Lower leg skin (tissue), 4 donors: ENCODE results near the gene STK16. TPM values are rescaled to one million over a fixed set of nuclear protein-coding genes. Genes with fewer than 3 reads are reported as not detected.

Experiments used
- DNase-seq, 2 donors: peaks; one replicate each; pipeline ENCODE4 v3.0.0-alpha.2; 2019; ENCODE audit warnings: low spot score in 2 of 2
- H3K4me3 ChIP-seq: fragments of 200-600 bp; sonication (generic); 2 replicates; pipeline ENCODE4 v1.5.1; 2017; ENCODE audit warnings: mild to moderate bottlenecking, low read depth; ENCODE audit not compliant: poor library complexity, severe bottlenecking
- CTCF ChIP-seq, 3 donors: fragments of 450-650 bp; IDR thresholded peaks; one replicate each; pipeline ENCODE4 v1.5.1; 2016; ENCODE audit warnings: antibody characterized with exemption in 3 of 3, mild to moderate bottlenecking in 3 of 3, moderate library complexity in 2 of 3
- POLR2A ChIP-seq, 2 donors: fragments of 450-650 bp; IDR thresholded peaks; one replicate each; pipeline ENCODE4 v1.6.1; 2016 to 2017; ENCODE audit warnings: antibody characterized with exemption in 2 of 2, mild to moderate bottlenecking in 1 of 2, moderate library complexity in 1 of 2
- WGBS, 2 donors: methylation state at CpG; one replicate each; pipeline ENCODE4 v1.1.5; 2018; 5-methylcytosine and 5-hydroxymethylcytosine counted together
- intact Hi-C: fragments of 100-400 bp; cut with DNase I; formaldehyde crosslinking; loops from one replicate; pipeline ENCODE4 v1.15.0; 2023; ENCODE audit warnings: low total_unique reads
- total RNA-seq, 4 donors: library from RNA; depleted of rRNA; stranded (reverse); fragments of >200 nt; gene quantifications; one replicate each; pipeline ENCODE4 v1.1.0, GENCODE V29; 2016

The STK16 gene
- total RNA-seq, 4 donors from 2014 or later: 12.9 to 26.4 (median 13.8) TPM

GRCh38 chr2:219277703-219278654, 32.7 kb downstream of the STK16 start:
- TF ChIP-seq POLR2A (IDR thresholded peaks at IDR 0.05) (no peak), CTCF (IDR thresholded peaks at IDR 0.05) (peak in 2 of 3 donors; percentile 3 to 94)
- no peak overlapping the region for H3K4me3 ChIP-seq
- intact Hi-C loops: no loop called here
- peak; percentile 82 to 97 for DNase-seq
- WGBS, 2 donors: 20 to 21% methylated on average over 25 of the region's 25 CpGs

- H3K4me3 ChIP-seq: no peak overlapping the region
- intact Hi-C loops: no loop called here
- TF ChIP-seq CTCF (IDR thresholded peaks at IDR 0.05): no peak
- no peak for TF ChIP-seq POLR2A (IDR thresholded peaks at IDR 0.05)
- 11 to 16% methylated on average over 9 of the region's 9 CpGs for WGBS, 2 donors
- no peak for DNase-seq
Measured at GRCh38 chr2:219278655-219279150, 33.4 kb downstream of the STK16 start.

- TF ChIP-seq POLR2A (IDR thresholded peaks at IDR 0.05) (peak in 1 of 2 donors; percentile 63), CTCF (IDR thresholded peaks at IDR 0.05) (no peak)
- DNase-seq: peak; percentile 98 to 100
- WGBS, 2 donors: 0 to 1% methylated on average over 26 to 38 of the region's 65 CpGs
- intact Hi-C loops: no loop called here
- H3K4me3 ChIP-seq: peak within 1 kb of the TSS; percentile 64
Measured at GRCh38 chr2:219279151-219279915, 34.1 kb downstream of the STK16 start, which contains the start of gene DNAJB2. TSS of gene DNAJB2 (plus strand) at chr2:219279366. CDS start at chr2:219279834, 468 bp downstream.

- peak overlapping the region; percentile 64 for H3K4me3 ChIP-seq
- no peak for DNase-seq
- intact Hi-C loops: no loop called here
- no peak for TF ChIP-seq CTCF (IDR thresholded peaks at IDR 0.05)
- no peak for TF ChIP-seq POLR2A (IDR thresholded peaks at IDR 0.05)
- WGBS, 2 donors: 44 to 45% methylated on average over 12 of the region's 12 CpGs
Measured at GRCh38 chr2:219279916-219280516, 34.7 kb downstream of the STK16 start.

GRCh38 chr2:219280651-219281050, 35.4 kb downstream of the STK16 start:
- DNase-seq: no peak
- no peak overlapping the region for H3K4me3 ChIP-seq
- TF ChIP-seq POLR2A (IDR thresholded peaks at IDR 0.05) (no peak), CTCF (IDR thresholded peaks at IDR 0.05) (no peak)
- 74 to 86% methylated on average over 4 of the region's 4 CpGs for WGBS, 2 donors
- intact Hi-C loops: no loop called here
